Omental fat pad (tissue), 4 donors: Measurements from ENCODE around the gene SALL2. TPM values are rescaled to one million over a fixed set of nuclear protein-coding genes. Genes with fewer than 3 reads are reported as not detected.

Experiments
- ATAC-seq: fragments of 150-250 bp; one replicate; pipeline ENCODE4 v1.9.1; 2016; ENCODE audit warnings: mild to moderate bottlenecking, moderate library complexity; ENCODE audit not compliant: low FRiP score
- DNase-seq: peaks from one replicate; pipeline ENCODE4 v3.0.0-alpha.2; 2019; ENCODE audit warnings: low spot score
- total RNA-seq, 4 donors: library from RNA; depleted of rRNA; stranded (reverse); fragments of >200 nt; gene quantifications; one replicate each; pipeline ENCODE4 v1.1.0, GENCODE V29; 2016
- TF ChIP-seq, protein P1 (sequence below), 3 donors: fragments of 450-650 bp; IDR thresholded peaks; one replicate each; pipeline ENCODE4 v1.5.1; 2016 to 2017; ENCODE audit warnings: antibody characterized with exemption in 3 of 3, mild to moderate bottlenecking in 3 of 3, moderate library complexity in 2 of 3

Gene SALL2
- 1 to 10 TPM; 1.7 to 5.3 (median 3.9) TPM for total RNA-seq

DNA sequence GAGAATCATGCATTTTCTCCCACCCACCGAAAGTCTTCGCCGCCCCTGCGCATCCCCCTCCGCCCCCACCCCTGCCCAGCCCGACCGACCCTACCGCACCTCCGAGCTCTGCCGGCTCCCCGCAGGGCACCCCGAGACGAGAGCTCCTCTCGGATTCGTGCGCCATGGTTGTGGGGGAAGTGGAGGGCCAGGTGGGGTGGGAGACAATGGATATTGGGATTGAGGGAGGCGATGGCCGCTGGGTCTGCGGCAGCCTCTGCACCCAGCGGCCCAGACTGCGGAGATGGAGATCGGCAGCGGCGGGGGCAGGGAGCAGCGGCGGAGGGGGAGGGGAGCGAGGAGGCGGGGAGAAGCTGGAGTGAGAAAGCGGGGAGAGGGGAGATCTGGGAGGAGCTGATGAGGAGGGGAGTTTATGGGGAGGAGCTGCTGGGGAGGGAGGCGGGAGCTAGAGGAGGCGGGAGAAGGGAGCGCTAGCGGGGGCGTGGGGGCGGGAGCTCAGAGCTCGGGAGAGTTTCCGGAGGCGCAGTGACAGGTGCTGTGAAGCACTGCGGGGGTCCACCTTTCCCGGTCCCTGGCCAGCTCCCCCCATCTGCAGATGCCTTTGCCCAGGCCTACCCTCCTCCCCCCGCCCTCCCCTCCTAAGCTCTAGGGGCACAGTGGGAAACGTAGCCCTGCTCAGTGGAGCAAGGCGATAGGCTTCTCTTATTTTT, at the start of gene SALL2:
TSS of gene SALL2 (minus strand) at position 385 of the 710 bp plus-strand sequence. CDS start at position 166, 219 bp downstream.
- DNase-seq, result peak; percentile 48
- ATAC-seq, result peak; percentile 90
- TF ChIP-seq, protein P1, sequence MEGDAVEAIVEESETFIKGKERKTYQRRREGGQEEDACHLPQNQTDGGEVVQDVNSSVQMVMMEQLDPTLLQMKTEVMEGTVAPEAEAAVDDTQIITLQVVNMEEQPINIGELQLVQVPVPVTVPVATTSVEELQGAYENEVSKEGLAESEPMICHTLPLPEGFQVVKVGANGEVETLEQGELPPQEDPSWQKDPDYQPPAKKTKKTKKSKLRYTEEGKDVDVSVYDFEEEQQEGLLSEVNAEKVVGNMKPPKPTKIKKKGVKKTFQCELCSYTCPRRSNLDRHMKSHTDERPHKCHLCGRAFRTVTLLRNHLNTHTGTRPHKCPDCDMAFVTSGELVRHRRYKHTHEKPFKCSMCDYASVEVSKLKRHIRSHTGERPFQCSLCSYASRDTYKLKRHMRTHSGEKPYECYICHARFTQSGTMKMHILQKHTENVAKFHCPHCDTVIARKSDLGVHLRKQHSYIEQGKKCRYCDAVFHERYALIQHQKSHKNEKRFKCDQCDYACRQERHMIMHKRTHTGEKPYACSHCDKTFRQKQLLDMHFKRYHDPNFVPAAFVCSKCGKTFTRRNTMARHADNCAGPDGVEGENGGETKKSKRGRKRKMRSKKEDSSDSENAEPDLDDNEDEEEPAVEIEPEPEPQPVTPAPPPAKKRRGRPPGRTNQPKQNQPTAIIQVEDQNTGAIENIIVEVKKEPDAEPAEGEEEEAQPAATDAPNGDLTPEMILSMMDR (IDR thresholded peaks at IDR 0.05), result no peak

DNA sequence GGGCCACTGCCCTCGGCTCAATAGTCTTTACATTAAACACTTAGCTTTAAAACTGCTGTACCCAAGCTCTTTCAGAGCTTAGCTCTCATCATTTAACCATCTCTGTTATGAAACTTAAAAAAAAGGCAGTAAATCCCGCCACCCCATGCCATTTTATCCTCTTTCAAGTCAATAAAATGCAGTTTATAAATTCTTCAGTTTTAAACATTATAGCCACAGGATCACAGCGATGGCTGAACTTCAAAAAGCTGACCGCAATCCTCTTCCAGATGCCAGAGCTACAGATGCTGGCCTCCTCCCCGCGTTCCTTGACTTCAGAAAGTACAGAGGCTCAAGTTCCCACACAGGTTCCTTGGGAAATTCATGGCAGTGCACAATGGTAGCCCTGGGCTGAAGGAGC, 49.5 kb upstream of the SALL2 start:
- ATAC-seq, result no peak

DNA sequence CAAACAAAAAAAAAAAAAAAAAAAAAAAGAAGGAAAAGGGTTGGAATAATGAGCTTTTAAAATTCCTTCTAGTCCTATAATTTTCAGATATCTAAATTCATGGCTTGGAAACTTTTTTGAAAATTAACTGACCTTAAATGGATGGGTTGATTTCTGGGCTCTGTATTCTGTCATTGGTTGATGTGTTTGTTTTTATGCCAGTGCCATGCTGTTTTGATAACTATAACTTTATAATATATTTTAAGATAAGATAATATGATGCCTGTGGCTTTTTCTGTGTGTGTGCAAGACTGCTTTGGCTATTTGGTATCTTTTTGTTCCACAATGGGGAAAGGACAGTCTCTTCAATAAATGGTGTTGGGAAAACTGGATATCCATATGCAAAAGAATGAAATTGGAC, 46.5 kb upstream of the SALL2 start:
- ATAC-seq (no peak), DNase-seq (no peak)
- TF ChIP-seq, protein P1 (IDR thresholded peaks at IDR 0.05), result no peak

More for the DNA sequence above, 49.5 kb upstream of the SALL2 start:
- DNase-seq, result no peak
- TF ChIP-seq, protein P1 (IDR thresholded peaks at IDR 0.05), result no peak

DNA sequence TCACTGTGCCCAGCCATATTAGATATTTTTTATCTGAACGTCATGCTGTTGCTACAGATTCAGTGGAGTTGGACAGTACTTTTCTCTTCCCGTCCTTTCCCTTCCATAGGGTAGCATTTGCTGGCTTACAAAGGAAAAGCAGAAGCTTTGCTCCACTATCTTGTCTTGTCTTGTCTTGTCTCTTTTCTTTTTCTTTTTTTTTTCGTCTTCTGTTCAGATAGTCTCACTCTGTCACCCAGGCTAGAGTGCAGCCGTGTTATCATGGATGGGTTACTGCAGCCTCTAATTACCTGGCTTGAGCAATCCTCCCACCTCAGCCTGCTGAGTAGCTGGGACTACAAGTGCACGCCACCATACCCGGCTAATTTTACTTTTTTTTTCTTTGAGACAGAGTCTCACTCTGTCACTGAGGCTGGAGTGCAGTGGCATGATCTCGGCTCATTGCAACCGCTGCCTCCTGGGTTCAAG, 32.6 kb upstream of the SALL2 start:
- DNase-seq (no peak), ATAC-seq (no peak)
- TF ChIP-seq, protein P1 (IDR thresholded peaks at IDR 0.05), result no peak

DNA sequence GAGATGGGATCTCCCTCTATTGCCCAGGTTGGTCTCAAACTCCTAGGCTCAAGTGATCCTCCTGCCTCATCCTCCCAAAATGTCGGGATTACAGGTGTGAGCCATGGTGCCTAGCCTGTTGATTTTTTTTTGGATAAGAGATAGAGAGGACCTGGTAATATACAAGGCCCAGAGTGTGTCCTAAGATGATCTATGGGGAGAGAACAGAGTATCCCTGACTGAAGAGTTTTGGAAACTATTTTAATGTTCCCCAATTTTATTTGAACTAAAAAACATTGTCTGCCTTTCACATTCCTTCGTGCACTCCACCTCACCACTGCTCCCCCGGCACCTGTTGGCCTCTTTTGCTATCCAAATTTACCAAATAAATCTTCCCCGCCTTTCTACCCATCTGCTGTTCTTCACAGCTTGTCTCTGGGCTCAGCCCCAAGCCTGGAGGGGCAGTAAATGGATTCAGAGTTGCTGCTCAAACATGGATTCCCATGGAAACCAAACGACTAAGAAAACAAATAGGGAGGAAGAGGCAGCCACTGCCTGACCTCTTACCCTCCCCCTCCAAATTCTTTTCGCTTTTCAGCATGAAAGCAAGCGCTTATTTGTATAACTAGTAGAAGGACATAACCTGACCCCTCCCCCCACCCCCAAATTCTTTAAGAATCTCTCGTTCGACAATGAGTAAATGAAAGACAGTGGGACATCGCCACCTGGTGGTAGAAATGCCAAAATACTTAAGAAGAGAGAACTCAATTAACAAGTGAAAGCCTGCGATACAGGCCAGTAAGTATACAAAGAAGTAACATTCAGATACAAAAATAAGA, 31.1 kb upstream of the SALL2 start:
- DNase-seq, result peak; percentile 90
- TF ChIP-seq, protein P1 (IDR thresholded peaks at IDR 0.05), result peak in 1 of 3 donors; percentile 31
- ATAC-seq, result peak; percentile 88

DNA sequence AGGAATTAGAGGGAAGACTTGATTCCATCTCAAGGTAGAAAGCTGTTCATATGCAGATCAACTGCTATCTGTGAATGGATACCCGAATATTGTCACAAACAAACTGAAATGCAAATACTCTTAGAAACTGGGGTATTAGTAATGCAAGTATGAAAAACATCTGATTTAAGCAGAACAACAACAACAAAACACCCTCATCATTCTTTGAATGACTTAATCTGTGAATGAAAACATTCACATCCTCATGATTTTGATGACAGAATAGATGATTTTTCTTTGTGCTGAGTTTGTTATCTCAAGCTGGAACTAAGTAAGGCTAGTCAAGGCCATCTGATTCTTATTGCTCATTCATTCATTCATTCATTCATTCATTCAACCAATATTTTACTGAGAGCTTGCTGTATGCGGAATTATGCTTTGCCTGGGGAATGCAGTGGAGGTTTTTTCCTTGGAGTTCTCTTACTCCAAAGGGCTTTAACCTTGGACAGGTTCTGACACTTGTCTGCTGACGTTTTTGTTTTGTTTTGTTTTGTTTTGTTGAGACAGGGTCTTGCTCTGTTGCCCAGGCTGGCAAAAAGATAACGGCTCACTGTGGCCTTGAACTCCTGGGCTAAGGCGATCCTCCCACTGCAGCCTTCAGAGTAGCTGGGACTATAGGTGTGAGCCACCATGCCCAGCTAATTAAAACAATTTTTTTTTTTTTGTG, 30.4 kb upstream of the SALL2 start:
- ATAC-seq, result no peak
- TF ChIP-seq, protein P1 (IDR thresholded peaks at IDR 0.05), result no peak
- no peak for DNase-seq
